PC-9 (cell line): ENCODE data around the gene ZNF407. TPM values are rescaled to one million over a fixed set of nuclear protein-coding genes. Genes with fewer than 3 reads are reported as not detected.

Experiments used
- BruUV-seq: library from RNA; stranded (reverse); fragments of 400-500 nt; replicated peaks from 2 replicates; lab custom pipeline; 2021; lab: Mats Ljungman, UMichigan
- CTCF ChIA-PET: fragments of 300-600 bp; sonication (Branson Sonifier 250); formaldehyde crosslinking; loops from one replicate; lab custom pipeline; 2022; ENCODE audit warnings: antibody characterized with exemption; lab: Charles Lee
- POLR2A ChIA-PET: fragments of 300-600 bp; sonication (Branson Sonifier 250); formaldehyde crosslinking; loops from one replicate; lab custom pipeline; 2022; ENCODE audit warnings: antibody characterized with exemption; ENCODE audit not compliant: unreplicated experiment; lab: Charles Lee
- DNase-seq, 2 experiments: peaks; one replicate each; pipeline versions ENCODE4 v3.0.0 to v3.0.0-alpha.2; 2015 to 2022; ENCODE audit warnings: mixed read lengths in 1 of 2
- H2AFZ ChIP-seq: fragments of 200-600 bp; sonication (generic); 2 replicates; pipeline ENCODE4 v1.8.1; 2017; ENCODE audit warnings: antibody characterized with exemption
- H3F3A ChIP-seq: fragments of 200-600 bp; sonication (generic); 2 replicates; pipeline ENCODE4 v1.8.1; 2017; ENCODE audit warnings: antibody characterized with exemption, mild to moderate bottlenecking, low read depth; ENCODE audit not compliant: insufficient read depth
- H3K27ac ChIP-seq: fragments of 200-600 bp; sonication (generic); 2 replicates; pipeline ENCODE4 v1.6.1; 2016; ENCODE audit warnings: mixed run types
- H3K27me3 ChIP-seq: fragments of 200-600 bp; sonication (generic); 2 replicates; pipeline ENCODE4 v1.6.1; 2016; ENCODE audit warnings: low read depth, mixed run types; ENCODE audit not compliant: insufficient read depth
- H3K36me3 ChIP-seq: fragments of 200-600 bp; sonication (generic); 2 replicates; pipeline ENCODE4 v1.6.1; 2016; ENCODE audit warnings: low read depth, mixed run types
- H3K4me1 ChIP-seq: fragments of 200-600 bp; sonication (generic); replicated peaks from 2 replicates; pipeline ENCODE4 v1.6.1; 2016; ENCODE audit warnings: mixed run types; ENCODE audit not compliant: insufficient read depth
- H3K4me2 ChIP-seq: fragments of 200-600 bp; sonication (generic); 2 replicates; pipeline ENCODE4 v1.6.1; 2017; ENCODE audit warnings: mixed run types
- H3K4me3 ChIP-seq: fragments of 200-600 bp; sonication (generic); 2 replicates; pipeline ENCODE4 v1.6.1; 2016; ENCODE audit warnings: mixed run types
- H3K79me2 ChIP-seq: fragments of 200-600 bp; sonication (generic); 2 replicates; pipeline ENCODE4 v1.6.1; 2017; ENCODE audit warnings: low read depth, mixed run types
- H3K9me2 ChIP-seq: fragments of 200-600 bp; sonication (generic); 2 replicates; pipeline ENCODE4 v1.8.1; 2017; ENCODE audit warnings: mild to moderate bottlenecking; ENCODE audit not compliant: insufficient read depth
- H3K9me3 ChIP-seq: fragments of 200-600 bp; sonication (generic); 2 replicates; pipeline ENCODE4 v1.8.1; 2016; ENCODE audit warnings: low read depth; ENCODE audit not compliant: insufficient read depth
- H4K20me1 ChIP-seq: fragments of 200-600 bp; sonication (generic); 2 replicates; pipeline ENCODE4 v1.8.1; 2017; ENCODE audit not compliant: insufficient read depth
- CTCF ChIP-seq: fragments of 200-600 bp; sonication (generic); conservative IDR thresholded peaks from 2 replicates; pipeline ENCODE4 v1.6.1; 2017; ENCODE audit warnings: mixed run types, antibody characterized with exemption, mild to moderate bottlenecking, moderate library complexity
- EZH2 ChIP-seq: fragments of 200-600 bp; sonication (generic); IDR thresholded peaks from 2 replicates; pipeline ENCODE4 v1.8.0; 2017; ENCODE audit warnings: antibody characterized with exemption, low read depth
- intact Hi-C: fragments of 100-400 bp; cut with micrococcal nuclease; formaldehyde crosslinking; loops from one replicate; pipeline ENCODE4 v1.10.0; 2022; ENCODE audit not compliant: unreplicated experiment
- total RNA-seq: library from RNA; stranded (reverse); gene quantifications from 2 replicates; pipeline ENCODE4 v1.2.3, GENCODE V29; 2021

The ZNF407 gene
- total RNA-seq, 1 experiment from 2014 or later = 13.4 TPM

- H3K4me3 ChIP-seq = no peak overlapping the region
- no peak overlapping the region for H2AFZ ChIP-seq
- no peak overlapping the region for H3K4me2 ChIP-seq
- H3K27me3 ChIP-seq = no peaks in the 10 kb centered on the region
- H3K9me3 ChIP-seq = no peaks in the 10 kb centered on the region
- H3K79me2 ChIP-seq = no peaks in the 10 kb centered on the region
- no peaks in the 10 kb centered on the region for H3K36me3 ChIP-seq
- no peak for TF ChIP-seq EZH2
- TF ChIP-seq CTCF = no peak
- H3K27ac ChIP-seq = no peak overlapping the region
- H3K4me1 ChIP-seq = peaks cover 5% of the 10 kb centered on the region
- no peak for DNase-seq
- H4K20me1 ChIP-seq = no peaks in the 10 kb centered on the region
- no peaks in the 10 kb centered on the region for H3F3A ChIP-seq
- ChIA-PET CTCF (no interaction called here), POLR2A (no interaction called here)
- 0 out of 2 replicates have a peak, but pooled peaks cover 6% of the 10 kb centered on the region for H3K9me2 ChIP-seq
- no TSS peak for BruUV-seq
- intact Hi-C loops = no loop called here
Observed at GRCh38 chr18:74796211-74796610, 198.5 kb downstream of the ZNF407 start.

- H3K9me3 ChIP-seq = no peaks in the 10 kb centered on the region
- no peak for DNase-seq
Observed at GRCh38 chr18:74796841-74797576, 199.3 kb downstream of the ZNF407 start.

GRCh38 chr18:74797577-74798151 lies 200.0 kb downstream of the ZNF407 start:
- Histone ChIP-seq H2AFZ (no peak overlapping the region), H3K36me3 (no peaks in the 10 kb centered on the region), H4K20me1 (no peaks in the 10 kb centered on the region), H3K27me3 (no peaks in the 10 kb centered on the region), H3K9me3 (no peaks in the 10 kb centered on the region), H3K79me2 (no peaks in the 10 kb centered on the region), H3K27ac (no peak overlapping the region), H3F3A (no peaks in the 10 kb centered on the region), H3K4me1 (peaks cover 5% of the 10 kb centered on the region), H3K4me2 (no peak overlapping the region), H3K9me2 (0 out of 2 replicates have a peak, but pooled peaks cover 5% of the 10 kb centered on the region), H3K4me3 (no peak overlapping the region)
- ChIA-PET POLR2A (no interaction called here), CTCF (no interaction called here)
- intact Hi-C loops = no loop called here
- TF ChIP-seq EZH2 = no peak
- no peak for TF ChIP-seq CTCF
- BruUV-seq = no TSS peak
- no peak for DNase-seq

More at GRCh38 chr18:74796841-74797576, 199.3 kb downstream of the ZNF407 start:
- H3F3A ChIP-seq = no peaks in the 10 kb centered on the region
- no peaks in the 10 kb centered on the region for H3K79me2 ChIP-seq
- POLR2A ChIA-PET = no interaction called here
- H3K27me3 ChIP-seq = no peaks in the 10 kb centered on the region
- no peaks in the 10 kb centered on the region for H4K20me1 ChIP-seq
- TF ChIP-seq CTCF (no peak), EZH2 (no peak)
- H3K27ac ChIP-seq = no peak overlapping the region
- CTCF ChIA-PET = no interaction called here
- no TSS peak for BruUV-seq
- H3K36me3 ChIP-seq = no peaks in the 10 kb centered on the region
- peaks cover 5% of the 10 kb centered on the region for H3K4me1 ChIP-seq
- intact Hi-C loops = no loop called here
- 0 out of 2 replicates have a peak, but pooled peaks cover 6% of the 10 kb centered on the region for H3K9me2 ChIP-seq
- H2AFZ ChIP-seq = no peak overlapping the region
- H3K4me3 ChIP-seq = no peak overlapping the region
- no peak overlapping the region for H3K4me2 ChIP-seq
